HCT116 (cell line): ENCODE results near the gene IGFBP7.

Experiments used
- EGR1 ChIP-seq: IDR thresholded peaks from 2 replicates; pipeline ENCODE4 v1.6.1; 2012; ENCODE audit warnings: low read depth
- EZH2phosphoT487 ChIP-seq: fragments of 200-600 bp; IDR thresholded peaks from 2 replicates; pipeline ENCODE4 v1.6.1; 2018; ENCODE audit warnings: antibody characterized with exemption, borderline replicate concordance
- POLR2A ChIP-seq: IDR thresholded peaks from 2 replicates; pipeline ENCODE4 v1.7.0; 2011; ENCODE audit warnings: borderline replicate concordance; ENCODE audit not compliant: insufficient read depth, insufficient read length; ENCODE audit errors: extremely low read depth
- SRF ChIP-seq: IDR thresholded peaks from 2 replicates; pipeline ENCODE4 v1.6.1; 2012; ENCODE audit warnings: low read depth
- TF ChIP-seq, protein P1 (sequence below): IDR thresholded peaks from 2 replicates; pipeline ENCODE4 v1.6.1; 2012
- TF ChIP-seq, protein P2 (sequence below), 3 experiments: fragments of 200-600 bp in 1 of 3; sonication (generic) in 1 of 3; IDR thresholded peaks in 2 of 3; conservative IDR thresholded peaks in 1 of 3; 2 replicates each; pipeline ENCODE4 v1.5.1; 2012 to 2017; ENCODE audit warnings: low read depth in 2 of 3, low read length in 2 of 3, antibody characterized with exemption in 1 of 3, borderline replicate concordance in 1 of 3, control low read depth in 1 of 3, mild to moderate bottlenecking in 1 of 3, mixed read lengths in 1 of 3, mixed run types in 1 of 3, moderate library complexity in 1 of 3; ENCODE audit not compliant: insufficient read depth in 1 of 3
- TF ChIP-seq, protein P3 (sequence below): IDR thresholded peaks from 2 replicates; pipeline ENCODE4 v1.6.1; 2012
- TF ChIP-seq, protein P4 (sequence below): IDR thresholded peaks from 2 replicates; pipeline ENCODE4 v1.6.1; 2011; ENCODE audit warnings: mild to moderate bottlenecking, low read length, moderate library complexity; ENCODE audit not compliant: insufficient replicate concordance; ENCODE audit errors: extremely low read depth

GRCh38 chr4:56999751-57000150 is 110.4 kb downstream of the IGFBP7 start:
- TF ChIP-seq, protein P1, sequence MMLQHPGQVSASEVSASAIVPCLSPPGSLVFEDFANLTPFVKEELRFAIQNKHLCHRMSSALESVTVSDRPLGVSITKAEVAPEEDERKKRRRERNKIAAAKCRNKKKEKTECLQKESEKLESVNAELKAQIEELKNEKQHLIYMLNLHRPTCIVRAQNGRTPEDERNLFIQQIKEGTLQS: no peak
- TF ChIP-seq SRF (no peak), POLR2A (no peak), EGR1 (no peak), EZH2phosphoT487 (no peak)
- TF ChIP-seq, protein P2, sequence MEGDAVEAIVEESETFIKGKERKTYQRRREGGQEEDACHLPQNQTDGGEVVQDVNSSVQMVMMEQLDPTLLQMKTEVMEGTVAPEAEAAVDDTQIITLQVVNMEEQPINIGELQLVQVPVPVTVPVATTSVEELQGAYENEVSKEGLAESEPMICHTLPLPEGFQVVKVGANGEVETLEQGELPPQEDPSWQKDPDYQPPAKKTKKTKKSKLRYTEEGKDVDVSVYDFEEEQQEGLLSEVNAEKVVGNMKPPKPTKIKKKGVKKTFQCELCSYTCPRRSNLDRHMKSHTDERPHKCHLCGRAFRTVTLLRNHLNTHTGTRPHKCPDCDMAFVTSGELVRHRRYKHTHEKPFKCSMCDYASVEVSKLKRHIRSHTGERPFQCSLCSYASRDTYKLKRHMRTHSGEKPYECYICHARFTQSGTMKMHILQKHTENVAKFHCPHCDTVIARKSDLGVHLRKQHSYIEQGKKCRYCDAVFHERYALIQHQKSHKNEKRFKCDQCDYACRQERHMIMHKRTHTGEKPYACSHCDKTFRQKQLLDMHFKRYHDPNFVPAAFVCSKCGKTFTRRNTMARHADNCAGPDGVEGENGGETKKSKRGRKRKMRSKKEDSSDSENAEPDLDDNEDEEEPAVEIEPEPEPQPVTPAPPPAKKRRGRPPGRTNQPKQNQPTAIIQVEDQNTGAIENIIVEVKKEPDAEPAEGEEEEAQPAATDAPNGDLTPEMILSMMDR (IDR thresholded peaks at IDR 0.05 in 2 of 3, conservative IDR thresholded peaks at IDR 0.05 in 1 of 3; ENCODE audit: borderline replicate concordance in 1 of 3, insufficient read depth in 1 of 3, low read depth in 2 of 3, low read length in 2 of 3): no peak
- TF ChIP-seq, protein P3, sequence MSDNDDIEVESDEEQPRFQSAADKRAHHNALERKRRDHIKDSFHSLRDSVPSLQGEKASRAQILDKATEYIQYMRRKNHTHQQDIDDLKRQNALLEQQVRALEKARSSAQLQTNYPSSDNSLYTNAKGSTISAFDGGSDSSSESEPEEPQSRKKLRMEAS: no peak
- TF ChIP-seq, protein P4, sequence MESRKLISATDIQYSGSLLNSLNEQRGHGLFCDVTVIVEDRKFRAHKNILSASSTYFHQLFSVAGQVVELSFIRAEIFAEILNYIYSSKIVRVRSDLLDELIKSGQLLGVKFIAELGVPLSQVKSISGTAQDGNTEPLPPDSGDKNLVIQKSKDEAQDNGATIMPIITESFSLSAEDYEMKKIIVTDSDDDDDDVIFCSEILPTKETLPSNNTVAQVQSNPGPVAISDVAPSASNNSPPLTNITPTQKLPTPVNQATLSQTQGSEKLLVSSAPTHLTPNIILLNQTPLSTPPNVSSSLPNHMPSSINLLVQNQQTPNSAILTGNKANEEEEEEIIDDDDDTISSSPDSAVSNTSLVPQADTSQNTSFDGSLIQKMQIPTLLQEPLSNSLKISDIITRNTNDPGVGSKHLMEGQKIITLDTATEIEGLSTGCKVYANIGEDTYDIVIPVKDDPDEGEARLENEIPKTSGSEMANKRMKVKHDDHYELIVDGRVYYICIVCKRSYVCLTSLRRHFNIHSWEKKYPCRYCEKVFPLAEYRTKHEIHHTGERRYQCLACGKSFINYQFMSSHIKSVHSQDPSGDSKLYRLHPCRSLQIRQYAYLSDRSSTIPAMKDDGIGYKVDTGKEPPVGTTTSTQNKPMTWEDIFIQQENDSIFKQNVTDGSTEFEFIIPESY: no peak
